GM10847 (cell line): Measurements from ENCODE around the gene STYXL1.

Experiments used
- POLR2A ChIP-seq: IDR thresholded peaks from 2 replicates; pipeline ENCODE4 v1.6.1; 2011; ENCODE audit not compliant: insufficient read length; ENCODE audit errors: extremely low read depth

STYXL1 gene

DNA sequence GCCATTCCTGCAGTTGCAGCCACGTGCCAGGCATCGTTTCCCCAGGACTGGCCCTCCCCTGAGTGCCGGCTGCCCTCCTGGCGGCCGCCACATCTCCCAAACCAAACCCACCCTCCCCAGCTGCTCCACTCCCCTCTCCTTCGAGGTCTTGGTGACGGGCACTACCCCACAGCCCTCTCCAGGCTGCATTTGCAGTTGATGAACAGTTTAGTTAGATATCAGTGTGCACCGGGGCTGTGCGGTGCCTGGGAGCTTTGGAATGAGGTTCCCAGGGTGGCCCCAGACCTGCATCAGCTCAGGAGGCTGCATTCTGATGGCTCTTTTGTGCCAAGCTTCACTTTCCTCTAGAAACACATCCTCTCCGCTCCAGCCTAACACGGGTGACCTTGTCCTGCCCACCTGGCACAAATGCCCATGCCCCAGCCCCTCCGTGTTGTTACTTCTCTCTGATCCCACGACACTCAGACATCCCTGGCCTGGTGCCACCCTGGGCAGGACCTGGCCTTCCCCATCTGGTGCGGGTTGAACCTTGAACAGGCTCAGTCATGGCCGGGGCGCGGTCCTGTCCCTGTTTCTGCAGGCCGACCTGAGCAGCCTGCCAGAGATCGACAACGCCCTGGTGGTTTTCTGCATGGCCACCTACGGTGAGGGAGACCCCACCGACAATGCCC, 67.9 kb downstream of the STYXL1 start:
- no peak for TF ChIP-seq POLR2A

DNA sequence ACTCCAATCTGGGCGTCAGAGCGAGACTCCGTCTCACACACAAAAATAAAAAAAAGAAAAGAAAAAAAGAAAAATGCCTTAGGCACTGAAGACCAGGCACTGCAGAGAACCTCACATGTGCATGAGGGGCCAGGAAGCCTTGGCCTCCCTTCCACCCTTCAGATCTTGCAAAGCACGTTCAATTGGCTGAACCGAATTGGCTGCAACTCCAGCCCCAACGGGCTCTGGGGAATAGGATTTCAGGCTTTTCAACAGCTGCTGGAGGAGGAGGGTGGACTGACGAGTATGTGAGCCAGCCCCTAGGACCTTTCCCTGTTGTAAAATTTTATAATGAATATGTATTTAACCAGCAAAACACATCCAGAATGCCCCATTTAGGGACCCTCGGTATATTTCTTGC, 70.1 kb downstream of the STYXL1 start:
- TF ChIP-seq POLR2A: no peak

DNA sequence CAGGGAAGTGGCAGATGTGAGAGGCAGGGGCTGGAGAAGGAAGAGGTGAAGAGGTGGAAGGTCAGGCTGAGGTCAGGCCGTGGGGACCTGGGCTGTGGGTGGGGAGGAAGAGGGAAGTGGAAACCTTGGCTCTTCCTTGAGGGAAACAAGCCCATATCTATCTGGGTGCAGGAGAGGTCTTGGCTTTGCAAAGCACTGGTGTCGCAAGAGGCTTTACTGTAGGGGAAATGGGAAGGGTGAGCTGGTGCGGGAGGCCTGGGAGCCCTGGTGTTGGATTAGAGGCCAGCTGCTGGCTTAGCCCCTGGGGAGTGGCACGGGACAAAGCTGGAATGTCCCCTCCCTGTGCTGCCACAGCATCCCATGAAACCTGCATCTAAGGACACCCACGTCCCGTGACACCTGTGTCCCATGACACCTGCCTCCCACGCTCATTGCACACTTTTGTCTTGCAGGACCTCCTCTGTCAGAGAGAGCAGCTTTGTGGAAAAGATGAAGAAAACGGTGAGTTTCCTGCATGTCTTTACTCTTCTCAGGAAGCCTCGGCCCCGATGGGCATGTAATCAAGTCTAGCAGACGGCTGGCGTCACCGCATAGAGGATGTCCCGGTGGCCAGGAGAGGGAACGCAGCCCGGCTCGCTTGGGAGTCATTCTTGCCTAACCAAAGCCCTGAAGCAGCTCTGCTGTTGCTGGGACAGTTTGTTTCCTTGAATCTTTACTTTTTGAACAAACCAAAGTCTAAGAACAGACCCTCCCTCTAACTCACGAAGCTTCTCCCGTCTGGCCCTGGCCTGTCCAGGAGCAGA, 75.6 kb downstream of the STYXL1 start:
- no peak for TF ChIP-seq POLR2A

GRCh38 chr7:75971309-75971960, 76.4 kb downstream of the STYXL1 start:
- TF ChIP-seq POLR2A: no peak

GRCh38 chr7:75969704-75970498, 77.9 kb downstream of the STYXL1 start:
- no peak for TF ChIP-seq POLR2A

- no peak for TF ChIP-seq POLR2A
Measured at GRCh38 chr7:75969182-75969581, 78.6 kb downstream of the STYXL1 start.

DNA sequence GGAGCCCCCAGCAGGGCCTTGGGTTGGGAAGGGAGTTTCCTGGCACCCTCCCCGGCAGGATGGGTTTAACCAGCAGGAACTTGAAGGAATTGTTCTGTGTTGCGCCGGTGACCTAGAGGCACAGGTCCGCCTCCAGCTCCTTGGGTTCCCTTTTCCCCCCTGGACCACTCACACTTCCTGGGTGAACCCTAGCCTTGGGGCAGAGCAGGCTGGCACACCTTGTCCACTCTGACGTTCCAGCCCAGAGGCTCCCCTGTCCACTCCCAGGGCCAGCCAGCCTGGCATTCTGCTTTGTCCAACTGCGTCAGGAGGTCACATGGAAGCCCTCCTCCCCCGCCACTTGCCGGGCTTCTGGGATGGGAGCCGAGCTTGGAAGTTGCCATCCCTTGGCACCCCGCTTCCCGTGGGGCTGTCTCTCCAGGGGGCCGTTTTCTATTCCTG, 79.2 kb downstream of the STYXL1 start:
- TF ChIP-seq POLR2A: no peak

- no peak for TF ChIP-seq POLR2A
Measured at GRCh38 chr7:75968012-75968411, 79.8 kb downstream of the STYXL1 start.

GRCh38 chr7:75967487-75967997, 80.3 kb downstream of the STYXL1 start:
- TF ChIP-seq POLR2A: no peak

GRCh38 chr7:75967055-75967454, 80.7 kb downstream of the STYXL1 start:
- TF ChIP-seq POLR2A: no peak

- TF ChIP-seq POLR2A: no peak
Measured at GRCh38 chr7:75966190-75966961, 81.4 kb downstream of the STYXL1 start.

DNA sequence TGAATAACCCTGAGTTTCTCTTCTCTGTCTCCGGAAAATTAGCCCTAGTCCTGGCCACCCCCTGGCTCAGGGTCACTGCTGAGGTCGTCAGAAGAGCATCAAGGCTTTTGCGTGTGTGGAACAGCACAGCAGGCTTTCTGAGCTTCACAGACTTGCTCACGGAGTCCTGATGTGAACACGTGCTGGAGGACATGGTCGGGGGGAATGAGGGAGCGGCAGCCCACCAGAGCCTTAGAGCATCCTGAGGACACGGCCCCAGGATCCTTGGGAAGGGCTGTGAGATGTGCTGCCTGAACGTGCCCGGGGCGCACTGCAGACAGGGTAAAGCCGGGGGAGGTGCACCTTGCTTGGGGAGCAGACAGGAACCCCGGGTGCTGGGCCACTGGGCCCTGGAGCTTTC, 82.2 kb downstream of the STYXL1 start:
- TF ChIP-seq POLR2A: no peak

DNA sequence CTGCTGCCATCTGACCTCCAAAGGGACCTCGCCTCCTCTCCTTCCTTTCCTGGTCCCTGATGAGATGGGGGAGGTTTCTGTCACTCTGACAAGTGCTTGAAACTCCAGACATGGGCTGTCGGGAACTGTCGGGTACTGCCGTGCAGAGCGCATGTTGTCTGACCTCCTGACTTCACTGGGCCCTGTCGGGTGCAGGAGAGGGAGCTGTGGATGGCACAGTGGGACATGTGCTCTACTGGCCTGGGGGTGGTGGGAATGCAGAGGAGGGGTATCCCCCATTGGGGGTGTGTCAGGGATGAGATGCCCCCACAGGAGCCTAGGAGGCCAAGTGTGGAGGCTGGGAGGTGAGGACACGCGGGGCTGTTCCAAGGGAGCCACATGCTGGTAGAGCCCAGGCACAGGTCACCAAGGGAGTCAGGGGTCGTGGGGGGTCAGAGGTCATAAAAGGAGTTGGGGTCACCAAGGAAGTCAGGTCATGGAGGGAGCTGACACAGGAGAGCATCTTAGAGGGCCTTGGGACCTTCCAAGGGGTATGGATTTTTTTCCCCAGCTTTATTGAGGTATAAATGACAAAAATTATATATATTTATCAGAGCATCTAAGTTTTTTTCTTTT, 84.3 kb downstream of the STYXL1 start:
- no peak for TF ChIP-seq POLR2A
